Measurements from ENCODE around the gene TMEM54.

TMEM54 gene

DNA sequence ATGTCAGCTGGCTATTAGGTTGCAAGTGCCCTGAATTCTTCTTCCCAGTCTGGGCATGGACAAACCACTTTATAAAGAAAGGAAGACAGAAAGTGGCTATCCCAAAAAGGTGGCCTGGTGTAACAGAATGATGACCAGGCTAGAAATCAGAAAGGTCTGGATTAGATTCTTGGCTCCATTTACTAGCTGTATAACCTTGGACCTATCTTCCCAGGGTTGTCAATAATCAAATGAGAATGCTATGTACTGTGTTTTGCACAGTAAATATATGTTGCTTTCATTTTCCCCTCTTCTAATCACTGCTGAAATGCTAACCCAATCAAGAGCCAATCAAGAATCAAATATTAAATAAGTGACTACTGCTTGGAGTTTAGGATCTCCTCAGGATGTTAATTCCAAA lies 43.0 kb upstream of the TMEM54 start:
- CTCF ChIA-PET, result no interaction called here
- no peak for DNase-seq (ENCODE audit: extremely low spot score)
- POLR2A ChIA-PET, result no interaction called here
- TF ChIP-seq SP1 (IDR thresholded peaks at IDR 0.05), result no peak
- TF ChIP-seq L3MBTL2 (conservative IDR thresholded peaks at IDR 0.05), result no peak
- no peak for TF ChIP-seq SUZ12 (IDR thresholded peaks at IDR 0.05)
- TF ChIP-seq ZNF384 (IDR thresholded peaks at IDR 0.05), result no peak
- TF ChIP-seq FOXA1 (IDR thresholded peaks at IDR 0.05), result no peak
- TF ChIP-seq TARDBP (IDR thresholded peaks at IDR 0.05), result no peak
- TF ChIP-seq FOXK2 (IDR thresholded peaks at IDR 0.05), result no peak
- TF ChIP-seq, protein P1, sequence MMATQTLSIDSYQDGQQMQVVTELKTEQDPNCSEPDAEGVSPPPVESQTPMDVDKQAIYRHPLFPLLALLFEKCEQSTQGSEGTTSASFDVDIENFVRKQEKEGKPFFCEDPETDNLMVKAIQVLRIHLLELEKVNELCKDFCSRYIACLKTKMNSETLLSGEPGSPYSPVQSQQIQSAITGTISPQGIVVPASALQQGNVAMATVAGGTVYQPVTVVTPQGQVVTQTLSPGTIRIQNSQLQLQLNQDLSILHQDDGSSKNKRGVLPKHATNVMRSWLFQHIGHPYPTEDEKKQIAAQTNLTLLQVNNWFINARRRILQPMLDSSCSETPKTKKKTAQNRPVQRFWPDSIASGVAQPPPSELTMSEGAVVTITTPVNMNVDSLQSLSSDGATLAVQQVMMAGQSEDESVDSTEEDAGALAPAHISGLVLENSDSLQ (IDR thresholded peaks at IDR 0.05), result no peak

DNA sequence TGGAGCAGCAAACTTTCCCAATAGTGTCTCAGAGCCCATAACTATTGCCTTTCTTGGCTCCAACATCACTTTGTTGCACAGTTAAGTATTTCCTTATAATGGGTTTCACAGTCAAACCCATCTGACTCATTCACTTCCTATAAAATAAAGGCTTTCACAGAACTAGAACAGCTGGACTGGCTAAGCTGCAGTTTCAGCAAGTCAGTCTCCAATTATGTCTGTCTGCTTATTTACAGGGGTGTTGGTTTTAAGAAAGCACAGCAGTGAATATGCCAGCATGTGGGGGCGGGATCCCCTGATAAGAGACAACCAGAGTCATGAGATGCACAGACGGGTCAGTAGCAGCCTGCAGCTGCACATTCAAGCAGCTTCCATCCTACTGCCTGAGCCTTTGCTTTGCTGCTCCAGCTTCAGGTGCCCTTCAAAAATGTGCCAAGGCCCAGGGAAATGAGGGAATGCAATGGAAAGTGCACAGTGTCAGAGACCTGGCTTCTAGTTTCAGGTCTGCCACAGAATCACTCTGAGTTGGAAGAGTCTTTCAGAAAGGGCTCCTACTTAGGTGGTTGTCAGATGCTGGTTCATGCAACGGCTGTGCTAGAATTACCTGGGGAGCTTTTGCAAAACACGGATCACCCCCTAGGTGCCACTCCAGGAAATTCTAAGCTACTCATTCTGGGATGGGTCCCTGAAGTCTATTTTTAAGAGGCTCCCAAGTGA lies 38.6 kb upstream of the TMEM54 start:
- ChIA-PET CTCF (no interaction called here), POLR2A (no interaction called here)
- TF ChIP-seq SP1 (IDR thresholded peaks at IDR 0.05), result no peak
- TF ChIP-seq, protein P1 (IDR thresholded peaks at IDR 0.05), result no peak
- TF ChIP-seq FOXM1 (IDR thresholded peaks at IDR 0.05; ENCODE audit: borderline replicate concordance), result no peak
- no peak for TF ChIP-seq NFRKB (IDR thresholded peaks at IDR 0.05)
- TF ChIP-seq FOXA1 (IDR thresholded peaks at IDR 0.05), result no peak
- no peak for TF ChIP-seq ZNF384 (IDR thresholded peaks at IDR 0.05)
- TF ChIP-seq LEF1 (IDR thresholded peaks at IDR 0.05; ENCODE audit: borderline replicate concordance), result no peak
- no peak for TF ChIP-seq HDGF (IDR thresholded peaks at IDR 0.05; ENCODE audit: borderline replicate concordance)
- no peak for TF ChIP-seq CTBP1 (IDR thresholded peaks at IDR 0.05; ENCODE audit: borderline replicate concordance)
- no peak for TF ChIP-seq TARDBP (IDR thresholded peaks at IDR 0.05)
- TF ChIP-seq L3MBTL2 (conservative IDR thresholded peaks at IDR 0.05), result no peak
- no peak for DNase-seq (ENCODE audit: extremely low spot score)

DNA sequence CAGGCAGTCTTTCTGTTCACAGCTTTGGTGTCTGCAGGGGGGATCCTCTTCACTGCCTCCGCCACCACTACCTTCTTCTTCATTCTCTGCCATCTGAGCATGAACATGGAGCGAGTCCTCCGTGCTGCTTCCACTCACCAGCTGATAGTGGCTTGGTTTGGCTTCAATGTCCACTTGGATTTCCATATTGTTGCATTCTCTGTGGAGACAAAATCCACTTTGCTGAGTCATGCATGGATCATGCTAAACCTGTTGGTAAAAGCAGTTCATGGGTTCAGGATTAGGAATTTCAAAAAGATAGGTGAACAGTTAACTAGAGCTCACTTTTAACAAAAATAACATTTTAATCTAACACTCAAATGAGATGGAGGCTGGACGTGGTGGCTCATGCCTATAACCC lies 35.9 kb upstream of the TMEM54 start:
- DNase-seq (ENCODE audit: extremely low spot score), result no peak
- TF ChIP-seq TARDBP (IDR thresholded peaks at IDR 0.05), result no peak
- POLR2A ChIA-PET, result no interaction called here
- CTCF ChIA-PET, result interaction anchor here (0.7 kb wide), 1 partner anchor 70 kb away, joined by 3 read pairs; no protein-coding TSS in a partner anchor

DNA sequence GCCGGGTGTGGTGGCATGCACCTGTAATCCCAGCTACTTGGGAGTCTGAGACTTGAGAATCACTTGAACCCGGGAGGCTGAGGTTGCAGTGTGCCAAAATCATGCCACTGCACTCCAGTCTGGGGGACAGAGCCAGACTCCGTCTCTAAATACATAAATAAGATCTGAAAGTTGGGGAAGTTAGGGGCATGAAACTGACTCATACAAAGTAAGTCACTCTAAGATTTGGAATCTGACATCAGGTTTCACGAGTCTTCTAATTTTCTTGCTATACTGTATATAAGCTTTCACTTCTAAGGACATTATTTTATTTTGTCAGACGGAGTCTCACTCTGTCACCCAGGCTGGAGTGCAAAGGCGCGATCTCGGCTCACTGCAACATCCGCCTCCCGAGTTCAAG lies 33.3 kb upstream of the TMEM54 start:
- no peak for DNase-seq (ENCODE audit: extremely low spot score)
- TF ChIP-seq ARNT (IDR thresholded peaks at IDR 0.05) (no peak), CTBP1 (IDR thresholded peaks at IDR 0.05; ENCODE audit: borderline replicate concordance) (no peak), FOXM1 (IDR thresholded peaks at IDR 0.05; ENCODE audit: borderline replicate concordance) (no peak), FOXK2 (IDR thresholded peaks at IDR 0.05) (no peak), FOXA1 (IDR thresholded peaks at IDR 0.05) (no peak), ZNF384 (IDR thresholded peaks at IDR 0.05) (no peak), SP1 (IDR thresholded peaks at IDR 0.05) (no peak), L3MBTL2 (conservative IDR thresholded peaks at IDR 0.05) (no peak), HDGF (IDR thresholded peaks at IDR 0.05; ENCODE audit: borderline replicate concordance) (no peak), TARDBP (IDR thresholded peaks at IDR 0.05) (no peak), SUZ12 (IDR thresholded peaks at IDR 0.05) (no peak)
- ChIA-PET CTCF (interaction anchor here (0.8 to 1.7 kb wide), 4 partner anchors 8 to 152 kb away, joined by 3 to 6 read pairs (median 4); no protein-coding TSS in a partner anchor), POLR2A (interaction anchor here (1.0 to 1.1 kb wide), 2 partner anchors 30 to 146 kb away, joined by 3 to 7 read pairs; partner anchors contain the start of gene RNF19B)

DNA sequence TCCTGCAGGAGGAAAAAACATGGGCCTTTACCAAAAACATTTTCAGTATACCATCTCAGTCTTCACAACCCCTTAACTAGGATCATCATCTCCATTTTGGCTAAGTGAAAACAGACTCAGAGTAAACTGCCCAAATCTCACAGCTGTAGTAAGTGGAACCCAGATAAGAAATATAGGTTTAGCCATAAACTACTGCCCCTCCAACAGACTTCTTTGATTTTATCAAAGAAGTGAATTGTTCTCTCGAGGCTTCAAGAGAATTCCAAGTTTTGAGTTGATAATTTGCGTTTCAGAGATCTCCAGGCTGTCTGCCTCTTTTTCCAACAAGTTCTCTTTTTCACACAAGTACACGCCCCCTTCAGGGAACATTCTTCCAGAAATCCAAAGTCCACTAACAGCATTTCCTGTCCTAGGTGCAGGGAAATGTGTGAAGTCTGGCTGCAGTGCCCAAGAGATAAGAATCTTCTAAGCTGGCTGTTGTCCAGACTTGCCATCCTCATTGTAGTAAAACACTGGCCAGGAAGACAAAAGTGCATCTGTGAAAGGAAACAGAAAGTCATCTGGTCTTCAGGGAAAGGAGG lies 32.6 kb upstream of the TMEM54 start:
- CTCF ChIA-PET, result interaction anchor here (0.7 to 1.7 kb wide), 9 partner anchors 9 to 162 kb away, joined by 3 to 7 read pairs (median 4); partner anchors contain the start of gene RNF19B
- DNase-seq (ENCODE audit: extremely low spot score), result no peak
- TF ChIP-seq HDGF (IDR thresholded peaks at IDR 0.05; ENCODE audit: borderline replicate concordance), result no peak
- POLR2A ChIA-PET, result interaction anchor here (0.8 to 1.1 kb wide), 3 partner anchors 31 to 149 kb away, joined by 3 to 7 read pairs (median 3); partner anchors contain the start of gene RNF19B

DNA sequence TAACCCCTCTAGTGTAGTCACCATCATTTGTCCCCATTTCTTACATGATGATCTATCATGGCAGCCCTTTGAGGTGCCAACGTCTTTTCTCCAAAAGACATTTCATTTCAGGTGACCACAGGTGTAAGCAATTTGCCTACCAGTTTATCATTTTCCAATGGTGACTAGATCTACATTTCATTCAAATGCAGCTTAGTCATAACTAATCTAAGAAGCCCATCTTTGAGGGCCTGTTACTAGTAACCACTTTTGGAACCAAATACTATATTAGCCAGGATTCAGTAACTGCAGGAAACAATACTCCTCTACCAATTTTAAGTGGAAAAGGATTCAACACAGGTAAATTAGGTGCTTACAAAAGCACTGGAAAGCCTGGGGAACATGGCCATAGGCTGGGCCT lies 30.6 kb upstream of the TMEM54 start:
- TF ChIP-seq NFRKB (IDR thresholded peaks at IDR 0.05) (no peak), FOXM1 (IDR thresholded peaks at IDR 0.05; ENCODE audit: borderline replicate concordance) (no peak), CTBP1 (IDR thresholded peaks at IDR 0.05; ENCODE audit: borderline replicate concordance) (no peak), ZNF384 (IDR thresholded peaks at IDR 0.05) (no peak), SP1 (IDR thresholded peaks at IDR 0.05) (no peak), LEF1 (IDR thresholded peaks at IDR 0.05; ENCODE audit: borderline replicate concordance) (no peak), ARNT (IDR thresholded peaks at IDR 0.05) (no peak), BHLHE40 (IDR thresholded peaks at IDR 0.05; ENCODE audit: borderline replicate concordance) (no peak)
- CTCF ChIA-PET, result no interaction called here
- POLR2A ChIA-PET, result interaction anchor here (2.0 kb wide), 1 partner anchor 32 kb away, joined by 8 read pairs; the partner anchor contains the start of gene RNF19B
- no peak for DNase-seq (ENCODE audit: extremely low spot score)

DNA sequence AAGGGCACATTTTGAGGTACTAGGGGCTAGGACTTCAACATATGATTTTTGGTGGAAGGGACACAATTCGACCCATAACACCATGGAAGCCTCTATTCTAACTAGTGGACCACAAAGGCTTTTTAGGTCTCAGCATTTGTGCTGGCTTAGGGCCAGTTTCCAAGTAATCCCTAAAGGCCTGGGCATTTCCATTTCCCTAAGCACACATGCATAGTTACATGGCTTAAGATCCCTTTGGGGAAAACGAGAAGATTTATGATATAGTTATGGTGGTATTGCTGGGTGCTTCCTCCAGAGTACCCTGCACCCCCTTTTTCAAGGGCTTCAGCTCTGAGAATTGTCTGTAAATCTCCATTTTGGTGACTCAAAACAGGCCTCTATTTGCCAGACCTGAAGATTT lies 28.2 kb upstream of the TMEM54 start:
- ChIA-PET POLR2A (no interaction called here), CTCF (no interaction called here)
- DNase-seq (ENCODE audit: extremely low spot score), result no peak
- TF ChIP-seq TARDBP (IDR thresholded peaks at IDR 0.05), result no peak
- TF ChIP-seq LEF1 (IDR thresholded peaks at IDR 0.05; ENCODE audit: borderline replicate concordance), result no peak
- TF ChIP-seq ZNF384 (IDR thresholded peaks at IDR 0.05), result no peak
- TF ChIP-seq HDGF (IDR thresholded peaks at IDR 0.05; ENCODE audit: borderline replicate concordance), result no peak
- TF ChIP-seq SUZ12 (IDR thresholded peaks at IDR 0.05), result no peak
- no peak for TF ChIP-seq L3MBTL2 (conservative IDR thresholded peaks at IDR 0.05)
- no peak for TF ChIP-seq NFRKB (IDR thresholded peaks at IDR 0.05)
- TF ChIP-seq FOXM1 (IDR thresholded peaks at IDR 0.05; ENCODE audit: borderline replicate concordance), result no peak
- TF ChIP-seq FOXK2 (IDR thresholded peaks at IDR 0.05), result no peak
- no peak for TF ChIP-seq SP1 (IDR thresholded peaks at IDR 0.05)
- TF ChIP-seq CTBP1 (IDR thresholded peaks at IDR 0.05; ENCODE audit: borderline replicate concordance), result no peak
- TF ChIP-seq, protein P1 (IDR thresholded peaks at IDR 0.05), result no peak
